A673 (cell line): ENCODE results near the gene ADNP. TPM values are rescaled to one million over a fixed set of nuclear protein-coding genes. Genes with fewer than 3 reads are reported as not detected.

Source experiments
- BruUV-seq: library from RNA; stranded (reverse); fragments of 400-500 nt; replicated peaks from 2 replicates; lab custom pipeline; 2021; lab: Mats Ljungman, UMichigan
- CTCF ChIA-PET: fragments of 300-600 bp; sonication (Branson Sonifier 250); formaldehyde crosslinking; loops from one replicate; lab custom pipeline; 2022; ENCODE audit warnings: antibody characterized with exemption; lab: Charles Lee
- POLR2A ChIA-PET: fragments of 300-600 bp; sonication (Branson Sonifier 250); formaldehyde crosslinking; loops from one replicate; lab custom pipeline; 2022; ENCODE audit warnings: antibody characterized with exemption; ENCODE audit not compliant: low non-redundant PET; lab: Charles Lee
- DNase-seq: peaks from one replicate; pipeline ENCODE4 v3.0.0-alpha.2; 2015; ENCODE audit warnings: low spot score
- H3K27ac ChIP-seq: fragments of 200-600 bp; sonication (generic); 2 replicates; pipeline ENCODE4 v1.5.1; 2016; ENCODE audit warnings: mixed run types, low read depth, mild to moderate bottlenecking, mixed read lengths, antibody characterized with exemption, low read length; ENCODE audit not compliant: poor library complexity, severe bottlenecking
- H3K27me3 ChIP-seq: fragments of 200-600 bp; sonication (generic); replicated peaks from 2 replicates; pipeline ENCODE4 v1.6.1; 2017; ENCODE audit warnings: mixed run types, low read depth, mild to moderate bottlenecking, mixed read lengths, antibody characterized with exemption, low read length; ENCODE audit not compliant: insufficient read depth, poor library complexity
- H3K36me3 ChIP-seq: fragments of 200-600 bp; sonication (generic); 2 replicates; pipeline ENCODE4 v1.6.1; 2016; ENCODE audit warnings: mixed run types, mild to moderate bottlenecking, mixed read lengths, antibody characterized with exemption, low read length; ENCODE audit not compliant: insufficient read depth, poor library complexity, severe bottlenecking
- H3K4me1 ChIP-seq: fragments of 200-600 bp; sonication (generic); 2 replicates; pipeline ENCODE4 v1.6.1; 2017; ENCODE audit warnings: mixed run types, mild to moderate bottlenecking, mixed read lengths, antibody characterized with exemption, low read length; ENCODE audit not compliant: insufficient read depth, poor library complexity, severe bottlenecking
- H3K4me3 ChIP-seq: fragments of 200-600 bp; sonication (generic); 2 replicates; pipeline ENCODE4 v1.5.1; 2016; ENCODE audit warnings: low read depth, mixed run types, mild to moderate bottlenecking, mixed read lengths, low read length; ENCODE audit not compliant: poor library complexity, severe bottlenecking
- H3K9me3 ChIP-seq: fragments of 200-600 bp; sonication (generic); 2 replicates; pipeline ENCODE4 v1.6.1; 2016; ENCODE audit warnings: mixed run types, low read depth, mild to moderate bottlenecking, mixed read lengths, antibody characterized with exemption, low read length; ENCODE audit not compliant: poor library complexity, severe bottlenecking
- EZH2 ChIP-seq: fragments of 200-600 bp; sonication (generic); IDR thresholded peaks from 2 replicates; pipeline ENCODE4 v1.6.1; 2017; ENCODE audit warnings: borderline replicate concordance, low read depth, mild to moderate bottlenecking, mixed read lengths, antibody characterized with exemption, low read length; ENCODE audit not compliant: poor library complexity, severe bottlenecking
- intact Hi-C: fragments of 100-400 bp; cut with micrococcal nuclease; formaldehyde crosslinking; loops from one replicate; pipeline ENCODE4 v1.10.0; 2022; ENCODE audit not compliant: unreplicated experiment
- total RNA-seq: library from RNA; stranded (reverse); gene quantifications from 2 replicates; pipeline ENCODE4 v1.2.3, GENCODE V29; 2021
- TF ChIP-seq, protein P1 (sequence below): fragments of 300-800, 200-600 bp; sonication (generic); conservative IDR thresholded peaks from 2 replicates; pipeline ENCODE4 v1.5.1; 2017; ENCODE audit warnings: low read depth, mild to moderate bottlenecking, antibody characterized with exemption, low read length, moderate library complexity, mixed read lengths

The ADNP gene
- total RNA-seq, 1 experiment from 2014 or later, result 108 TPM

DNA sequence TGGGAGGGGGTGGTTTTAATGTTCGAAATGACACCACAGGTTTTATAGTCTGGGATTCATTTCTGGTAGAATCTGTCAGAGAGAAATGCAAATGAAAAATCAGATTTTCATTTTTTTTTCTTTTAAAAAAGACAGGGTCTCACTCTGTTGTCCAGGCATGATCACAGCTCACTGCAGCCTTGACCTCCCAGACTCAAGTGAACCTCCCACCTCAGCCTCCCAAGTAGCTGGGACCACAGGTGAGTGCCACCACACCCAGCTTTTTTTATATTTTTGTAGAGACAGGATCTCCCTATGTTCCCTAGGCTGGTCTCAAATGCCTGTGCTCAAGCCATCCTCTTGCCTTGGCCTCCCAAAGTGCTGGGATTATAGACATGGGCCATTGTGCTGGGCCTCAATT is 2.4 kb upstream of the ADNP start:
- CTCF ChIA-PET, result no interaction called here
- H3K27me3 ChIP-seq, result no peaks in the 10 kb centered on the region
- H3K4me3 ChIP-seq, result no peak overlapping the region
- DNase-seq, result no peak
- TF ChIP-seq, protein P1, sequence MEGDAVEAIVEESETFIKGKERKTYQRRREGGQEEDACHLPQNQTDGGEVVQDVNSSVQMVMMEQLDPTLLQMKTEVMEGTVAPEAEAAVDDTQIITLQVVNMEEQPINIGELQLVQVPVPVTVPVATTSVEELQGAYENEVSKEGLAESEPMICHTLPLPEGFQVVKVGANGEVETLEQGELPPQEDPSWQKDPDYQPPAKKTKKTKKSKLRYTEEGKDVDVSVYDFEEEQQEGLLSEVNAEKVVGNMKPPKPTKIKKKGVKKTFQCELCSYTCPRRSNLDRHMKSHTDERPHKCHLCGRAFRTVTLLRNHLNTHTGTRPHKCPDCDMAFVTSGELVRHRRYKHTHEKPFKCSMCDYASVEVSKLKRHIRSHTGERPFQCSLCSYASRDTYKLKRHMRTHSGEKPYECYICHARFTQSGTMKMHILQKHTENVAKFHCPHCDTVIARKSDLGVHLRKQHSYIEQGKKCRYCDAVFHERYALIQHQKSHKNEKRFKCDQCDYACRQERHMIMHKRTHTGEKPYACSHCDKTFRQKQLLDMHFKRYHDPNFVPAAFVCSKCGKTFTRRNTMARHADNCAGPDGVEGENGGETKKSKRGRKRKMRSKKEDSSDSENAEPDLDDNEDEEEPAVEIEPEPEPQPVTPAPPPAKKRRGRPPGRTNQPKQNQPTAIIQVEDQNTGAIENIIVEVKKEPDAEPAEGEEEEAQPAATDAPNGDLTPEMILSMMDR, result no peak
- TF ChIP-seq EZH2, result no peak
- H3K36me3 ChIP-seq, result peaks cover 46% of the 10 kb centered on the region
- peak overlapping the region; percentile 5 for H3K27ac ChIP-seq
- H3K4me1 ChIP-seq, result peaks cover 23% of the 10 kb centered on the region
- intact Hi-C loops, result no loop called here
- no peaks in the 10 kb centered on the region for H3K9me3 ChIP-seq
- BruUV-seq, result no TSS peak
- POLR2A ChIA-PET, result interaction anchor here (0.6 to 0.7 kb wide), 2 partner anchors 14 to 24 kb away, joined by 3 to 4 read pairs; no protein-coding TSS in a partner anchor

DNA sequence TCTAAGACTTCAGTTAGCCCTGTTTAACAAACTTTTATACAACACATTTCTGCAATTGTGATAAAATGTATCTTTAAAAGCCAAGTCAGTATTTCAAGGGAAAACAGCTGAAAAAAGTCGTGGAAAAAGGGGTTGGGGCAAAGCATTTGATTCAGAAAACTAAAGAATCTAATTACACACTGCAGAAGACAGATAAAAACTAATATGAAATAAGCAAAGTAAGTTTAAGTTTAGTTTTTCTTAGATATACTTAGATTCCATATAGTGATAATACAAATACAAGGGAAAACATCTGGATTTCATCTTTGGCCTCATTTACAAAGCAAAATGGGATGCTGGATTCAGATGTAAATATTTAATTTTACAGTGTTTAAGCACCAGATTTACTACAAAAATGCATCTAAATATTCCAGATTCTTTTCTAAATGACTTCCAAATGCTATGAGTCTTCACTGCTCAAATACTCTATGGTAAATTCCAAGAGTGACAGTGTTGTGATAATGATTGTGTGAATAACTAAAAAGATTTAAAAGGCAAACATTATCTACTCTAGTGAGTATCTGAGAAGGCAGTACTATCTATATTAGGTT is 1.5 kb upstream of the ADNP start:
- Histone ChIP-seq H3K27ac (peak overlapping the region; percentile 49), H3K9me3 (no peaks in the 10 kb centered on the region), H3K4me3 (no peak overlapping the region), H3K36me3 (peaks cover 52% of the 10 kb centered on the region), H3K4me1 (peaks cover 31% of the 10 kb centered on the region), H3K27me3 (no peaks in the 10 kb centered on the region)
- no peak for TF ChIP-seq EZH2
- TF ChIP-seq, protein P1, result no peak
- no TSS peak for BruUV-seq
- intact Hi-C loops, result no loop called here
- ChIA-PET POLR2A (no interaction called here), CTCF (no interaction called here)
- no peak for DNase-seq

DNA sequence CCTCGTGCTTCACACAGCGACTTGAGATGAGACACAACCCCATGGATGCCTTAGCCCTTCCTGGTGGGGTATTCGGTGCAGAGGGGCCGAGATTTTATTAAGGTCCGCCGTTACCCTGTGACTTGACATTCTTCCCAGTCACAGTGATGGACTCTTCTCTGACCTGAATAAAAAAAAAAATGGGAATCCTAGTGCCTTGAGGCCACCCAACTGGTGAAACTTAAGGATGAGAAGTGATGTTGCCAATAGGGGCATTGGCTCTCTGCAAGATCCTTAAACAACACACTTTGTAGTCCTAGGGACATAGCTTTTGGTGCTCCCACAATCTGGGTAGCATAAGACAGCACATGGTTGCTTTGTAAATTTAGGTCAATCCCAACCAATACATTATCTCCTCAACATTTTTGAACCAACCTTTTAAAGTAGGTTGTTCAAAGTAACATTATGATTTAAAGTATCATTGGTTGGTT is 814 bp upstream of the ADNP start:
- H3K27me3 ChIP-seq, result no peaks in the 10 kb centered on the region
- BruUV-seq, result TSS peak; percentile 64
- ChIA-PET POLR2A (no interaction called here), CTCF (interaction anchor here (1.5 to 3.5 kb wide), 2 partner anchors 26 to 138 kb away, joined by 3 to 22 read pairs; partner anchors contain the start of genes BCAS4, DPM1 and MOCS3)
- DNase-seq, result no peak
- H3K36me3 ChIP-seq, result peaks cover 57% of the 10 kb centered on the region
- H3K27ac ChIP-seq, result peak overlapping the region; percentile 94
- TF ChIP-seq, protein P1, result no peak
- no peak for TF ChIP-seq EZH2
- peaks cover 38% of the 10 kb centered on the region for H3K4me1 ChIP-seq
- no peaks in the 10 kb centered on the region for H3K9me3 ChIP-seq
- H3K4me3 ChIP-seq, result peak overlapping the region; percentile 64
- intact Hi-C loops, result no loop called here
